Liver (tissue), 9 donors: ENCODE measurements around the gene PTPRN2. TPM values are rescaled to one million over a fixed set of nuclear protein-coding genes. Genes with fewer than 3 reads are reported as not detected.

Experiments used
- DNase-seq: peaks from one replicate; pipeline ENCODE4 v3.0.0-alpha.2; 2017; ENCODE audit warnings: low spot score
- H3K27ac ChIP-seq, 2 donors: one replicate each; pipeline ENCODE4 v1.7.0; 2013; ENCODE audit warnings: inconsistent platforms in 2 of 2, low read length in 2 of 2, control low read depth in 1 of 2, low read depth in 1 of 2, mild to moderate bottlenecking in 1 of 2
- H3K27me3 ChIP-seq, 4 donors: one replicate each; pipeline versions ENCODE4 v1.6.1 to v1.7.0; 2013; ENCODE audit warnings: low read length in 3 of 4, inconsistent platforms in 1 of 4, mild to moderate bottlenecking in 1 of 4, moderate library complexity in 1 of 4; ENCODE audit not compliant: control insufficient read depth in 4 of 4, insufficient read depth in 4 of 4
- H3K36me3 ChIP-seq, 4 donors: one replicate each; pipeline versions ENCODE4 v1.6.1 to v1.7.0; 2013; ENCODE audit warnings: low read length in 3 of 4, mild to moderate bottlenecking in 3 of 4, low read depth in 1 of 4, moderate library complexity in 1 of 4; ENCODE audit not compliant: control insufficient read depth in 4 of 4, insufficient read depth in 3 of 4
- H3K4me1 ChIP-seq, 4 donors: one replicate each; pipeline versions ENCODE4 v1.6.1 to v1.7.0; 2013; ENCODE audit warnings: low read length in 3 of 4, mild to moderate bottlenecking in 3 of 4, moderate library complexity in 1 of 4; ENCODE audit not compliant: control insufficient read depth in 4 of 4, insufficient read depth in 4 of 4
- H3K4me3 ChIP-seq, 3 donors: one replicate each; pipeline versions ENCODE4 v1.6.1 to v1.7.0; 2013; ENCODE audit warnings: low read length in 3 of 3, control low read depth in 1 of 3, low read depth in 1 of 3, mild to moderate bottlenecking in 1 of 3
- H3K9ac ChIP-seq, 2 donors: one replicate each; pipeline ENCODE4 v1.7.0; 2013; ENCODE audit warnings: low read length in 2 of 2, mild to moderate bottlenecking in 2 of 2, moderate library complexity in 2 of 2, control low read depth in 1 of 2, low read depth in 1 of 2
- H3K9me3 ChIP-seq, 4 donors: one replicate each; pipeline versions ENCODE4 v1.6.1 to v1.7.0; 2013; ENCODE audit warnings: low read length in 3 of 4; ENCODE audit not compliant: control insufficient read depth in 4 of 4
- ATF3 ChIP-seq: IDR thresholded peaks from 2 replicates; pipeline ENCODE4 v1.6.1; 2016; ENCODE audit warnings: antibody characterized with exemption
- CTCF ChIP-seq: fragments of 150-350 bp; IDR thresholded peaks from 2 replicates; pipeline ENCODE4 v1.5.1; 2017; ENCODE audit warnings: improper control_type of control experiment, low read depth, low read length; ENCODE audit not compliant: missing input control
- EGR1 ChIP-seq, 2 donors: IDR thresholded peaks; 2 replicates each; pipeline ENCODE4 v1.6.1; 2016 to 2018; ENCODE audit warnings: antibody characterized with exemption in 2 of 2, low read depth in 2 of 2
- FOXA1 ChIP-seq: IDR thresholded peaks from 2 replicates; pipeline ENCODE4 v1.6.1; 2016; ENCODE audit warnings: antibody characterized with exemption
- FOXA2 ChIP-seq: IDR thresholded peaks from 2 replicates; pipeline ENCODE4 v1.6.1; 2016; ENCODE audit warnings: antibody characterized with exemption
- GABPA ChIP-seq, 2 donors: IDR thresholded peaks in 1 of 2; conservative IDR thresholded peaks in 1 of 2; 2 replicates each; pipeline ENCODE4 v1.6.1; 2016; ENCODE audit warnings: antibody characterized with exemption in 2 of 2, mild to moderate bottlenecking in 1 of 2, moderate library complexity in 1 of 2
- HNF4A ChIP-seq, 2 donors: conservative IDR thresholded peaks; 2 replicates each; pipeline ENCODE4 v1.6.1; 2016; ENCODE audit warnings: antibody characterized with exemption in 2 of 2, mild to moderate bottlenecking in 2 of 2
- HNF4G ChIP-seq: IDR thresholded peaks from 2 replicates; pipeline ENCODE4 v1.6.1; 2016; ENCODE audit warnings: antibody characterized with exemption
- JUND ChIP-seq, 2 donors: IDR thresholded peaks; 2 replicates each; pipeline ENCODE4 v1.6.1; 2016; ENCODE audit warnings: antibody characterized with exemption in 2 of 2
- MAX ChIP-seq: IDR thresholded peaks from 2 replicates; pipeline ENCODE4 v1.6.1; 2016; ENCODE audit warnings: antibody characterized with exemption
- NR2F2 ChIP-seq: IDR thresholded peaks from 2 replicates; pipeline ENCODE4 v1.6.1; 2016; ENCODE audit warnings: antibody characterized with exemption
- RAD21 ChIP-seq, 2 donors: IDR thresholded peaks; 2 replicates each; pipeline ENCODE4 v1.6.1; 2016; ENCODE audit warnings: antibody characterized with exemption in 2 of 2, mild to moderate bottlenecking in 2 of 2
- REST ChIP-seq: IDR thresholded peaks from 2 replicates; pipeline ENCODE4 v1.6.1; 2016; ENCODE audit warnings: antibody characterized with exemption, mild to moderate bottlenecking
- RXRA ChIP-seq, 2 donors: IDR thresholded peaks; 2 replicates each; pipeline ENCODE4 v1.6.1; 2017 to 2018; ENCODE audit warnings: antibody characterized with exemption in 2 of 2, mild to moderate bottlenecking in 1 of 2
- SP1 ChIP-seq: IDR thresholded peaks from 2 replicates; pipeline ENCODE4 v1.6.1; 2018; ENCODE audit warnings: antibody characterized with exemption, mild to moderate bottlenecking
- TAF1 ChIP-seq: conservative IDR thresholded peaks from 2 replicates; pipeline ENCODE4 v1.6.1; 2016; ENCODE audit warnings: antibody characterized with exemption, mild to moderate bottlenecking
- YY1 ChIP-seq: IDR thresholded peaks from 2 replicates; pipeline ENCODE4 v1.6.1; 2016; ENCODE audit warnings: antibody characterized with exemption, mild to moderate bottlenecking
- ZBTB33 ChIP-seq: IDR thresholded peaks from 2 replicates; pipeline ENCODE4 v1.6.1; 2016; ENCODE audit warnings: antibody characterized with exemption
- WGBS: extraction: QIAGEN DNeasy Blood & Tissue Kit; methylation state at CpG from one replicate; pipeline ENCODE4 v1.1.7; 2013; 5-methylcytosine and 5-hydroxymethylcytosine counted together
- polyA plus RNA-seq, 2 donors: library from polyadenylated mRNA; stranded (reverse) in 1 of 2; unstranded in 1 of 2; fragments of 200-250 nt in 1 of 2; fragments of >200 nt in 1 of 2; fragmentation: Nextera tagmentation in 1 of 2; extraction: Ambion mirVana in 1 of 2; gene quantifications; one replicate each; pipeline versions ENCODE4 v1.2.1 to v1.2.3, GENCODE V29; 2013 to 2015
- total RNA-seq, 2 donors: library from RNA; depleted of rRNA; stranded (reverse); fragments of >200 nt; gene quantifications; one replicate each; pipeline ENCODE4 v1.2.3, GENCODE V29; 2014
- donor health status: healthy.
- donor health status: healthy.
- donor health status: healthy.
- donor health status: healthy.
- donor health status: healthy.

The PTPRN2 gene
- total and polyA plus RNA-seq, 4 donors = 0.75 to 1.9 (median 1.1) TPM

GRCh38 chr7:157686285-157686894 lies 901.2 kb downstream of the PTPRN2 start:
- peaks cover 0 to 1% (median 0%) of the 10 kb centered on the region in 4 donors for H3K36me3 ChIP-seq
- H3K4me3 ChIP-seq = no peak overlapping the region
- H3K9ac ChIP-seq = no peak overlapping the region
- 7% methylated on average over 13 of the region's 13 CpGs for WGBS
- H3K9me3 ChIP-seq = no peaks in the 10 kb centered on the region
- no peak overlapping the region for H3K27ac ChIP-seq
- peaks cover 2 to 26% (median 7%) of the 10 kb centered on the region in 4 donors for H3K4me1 ChIP-seq
- no peak for DNase-seq
- no peak for TF ChIP-seq RAD21 (IDR thresholded peaks at IDR 0.05)
- TF ChIP-seq ZBTB33 = no peak
- H3K27me3 ChIP-seq = peaks cover 3 to 40% (median 18%) of the 10 kb centered on the region in 4 donors

GRCh38 chr7:157685430-157686284 lies 902.0 kb downstream of the PTPRN2 start:
- H3K27me3 ChIP-seq = peaks cover 3 to 43% (median 19%) of the 10 kb centered on the region in 4 donors
- peaks cover 0 to 1% (median 0%) of the 10 kb centered on the region in 4 donors for H3K36me3 ChIP-seq
- H3K4me1 ChIP-seq = peaks cover 0 to 21% (median 6%) of the 10 kb centered on the region in 4 donors
- 7% methylated on average over 77 of the region's 77 CpGs for WGBS
- H3K27ac ChIP-seq = no peak overlapping the region
- no peak for DNase-seq
- TF ChIP-seq SP1 (no peak), FOXA1 (no peak), FOXA2 (no peak), EGR1 (IDR thresholded peaks at IDR 0.05; ENCODE audit: low read depth in 2 of 2) (no peak), YY1 (no peak), CTCF (no peak), HNF4A (conservative IDR thresholded peaks at IDR 0.05) (no peak), GABPA (IDR thresholded peaks at IDR 0.05 in 1 of 2, conservative IDR thresholded peaks at IDR 0.05 in 1 of 2) (no peak), REST (no peak), ZBTB33 (no peak), ATF3 (no peak), NR2F2 (no peak), HNF4G (no peak), MAX (no peak), TAF1 (no peak), JUND (IDR thresholded peaks at IDR 0.05) (no peak), RXRA (IDR thresholded peaks at IDR 0.05) (no peak), RAD21 (IDR thresholded peaks at IDR 0.05) (no peak)
- H3K9me3 ChIP-seq = no peaks in the 10 kb centered on the region
- no peak overlapping the region for H3K9ac ChIP-seq
- H3K4me3 ChIP-seq = no peak overlapping the region
